Activated T-cell treated with anti-CD3 and anti-CD28 coated beads, Interleukin-2, amount 50 U/mL, for 1 hour (primary cell): ENCODE results near the gene LNX1.

Experiments
- DNase-seq: peaks from one replicate; pipeline ENCODE4 v3.0.0-alpha.2; 2020

LNX1 gene

DNA sequence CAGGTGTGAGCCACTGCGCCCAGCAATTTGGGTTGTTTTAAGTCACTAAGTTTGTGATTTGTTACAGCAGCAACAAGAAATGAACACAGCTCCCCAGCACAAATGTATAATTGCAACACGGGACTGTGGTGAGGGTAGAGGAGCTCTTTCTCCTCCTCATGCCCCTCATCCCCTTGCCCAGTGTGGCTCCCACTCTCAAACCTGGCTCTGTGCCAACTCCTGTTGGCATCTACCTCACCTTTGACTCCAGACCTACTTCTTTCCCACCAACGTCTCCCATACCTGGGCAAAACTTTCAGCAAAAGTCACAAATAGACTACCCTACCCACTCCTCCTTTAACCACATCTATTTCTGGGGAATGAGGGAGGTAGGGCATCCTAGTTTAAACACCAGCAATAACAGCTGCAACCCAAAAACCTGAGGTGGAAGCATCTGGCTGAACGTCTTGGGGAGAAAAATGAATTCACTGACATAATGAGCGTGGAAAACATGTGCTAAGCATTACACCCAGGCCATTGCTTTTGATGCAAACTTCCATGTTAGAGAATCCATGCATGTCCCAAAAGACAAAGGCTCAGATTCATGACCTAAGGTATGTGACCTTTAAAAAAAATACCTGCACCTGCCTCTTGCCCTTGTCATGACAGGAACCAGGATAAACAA is 19.2 kb downstream of the LNX1 start:
- no peak for DNase-seq

- no peak for DNase-seq
These were observed 27.5 kb downstream of the LNX1 start for GRCh38 chr4:53563824-53564223.

- DNase-seq: no peak
These were observed 28.9 kb downstream of the LNX1 start for GRCh38 chr4:53562409-53562808.

DNA sequence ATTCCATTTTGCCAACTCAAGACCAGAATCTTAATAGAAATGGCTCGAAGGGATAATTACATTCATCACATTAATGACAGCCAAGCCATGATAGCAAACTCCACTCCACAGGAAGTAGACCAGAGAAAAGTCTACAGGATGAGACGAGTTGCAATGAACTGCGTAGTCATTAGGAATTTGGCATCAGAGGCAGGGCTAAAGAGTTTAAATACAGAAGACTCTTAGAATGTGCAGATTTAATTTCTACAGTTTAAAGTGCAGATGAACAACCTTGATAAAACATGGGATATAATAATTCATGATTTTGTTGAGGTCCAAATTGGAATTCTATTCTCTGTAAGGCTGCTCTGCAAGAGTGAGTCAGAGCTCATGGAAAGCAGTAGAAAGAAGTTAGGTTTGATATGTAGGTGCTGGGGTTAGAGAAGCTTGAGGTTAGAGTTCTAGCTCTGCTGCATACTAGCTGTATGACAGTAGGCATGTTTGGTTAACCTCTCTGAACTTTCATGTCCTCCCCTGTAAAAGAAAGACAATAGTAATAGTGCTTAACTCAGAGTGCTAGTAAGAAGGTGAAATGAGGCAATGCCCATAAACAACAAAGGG is 32.2 kb downstream of the LNX1 start:
- DNase-seq: no peak

- no peak for DNase-seq
These were observed 33.1 kb downstream of the LNX1 start for GRCh38 chr4:53558065-53558801.

GRCh38 chr4:53557669-53558064 is 33.6 kb downstream of the LNX1 start:
- DNase-seq: no peak

- no peak for DNase-seq
These were observed 34.6 kb downstream of the LNX1 start for GRCh38 chr4:53556651-53557050.

GRCh38 chr4:53553486-53554210 is 37.6 kb downstream of the LNX1 start:
- no peak for DNase-seq

DNA sequence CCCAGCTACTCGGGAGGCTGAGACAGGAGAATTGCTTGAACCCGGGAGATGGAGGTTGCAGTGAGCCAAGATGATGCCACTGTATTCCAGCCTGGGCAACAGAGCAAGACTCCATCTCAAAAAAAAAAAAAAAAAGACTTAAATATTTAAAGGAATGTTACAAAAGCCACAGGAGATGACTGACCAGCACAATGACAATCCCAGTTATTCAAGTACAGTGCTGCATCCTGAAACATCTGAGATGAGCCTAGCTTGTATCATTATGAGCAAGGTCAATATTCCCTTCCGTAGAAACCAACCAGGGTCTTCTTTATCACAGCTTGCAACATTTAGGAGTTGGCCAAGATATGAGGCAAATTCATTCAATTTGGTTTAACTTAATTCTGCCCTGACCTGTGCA is 38.6 kb downstream of the LNX1 start:
- DNase-seq: no peak

DNA sequence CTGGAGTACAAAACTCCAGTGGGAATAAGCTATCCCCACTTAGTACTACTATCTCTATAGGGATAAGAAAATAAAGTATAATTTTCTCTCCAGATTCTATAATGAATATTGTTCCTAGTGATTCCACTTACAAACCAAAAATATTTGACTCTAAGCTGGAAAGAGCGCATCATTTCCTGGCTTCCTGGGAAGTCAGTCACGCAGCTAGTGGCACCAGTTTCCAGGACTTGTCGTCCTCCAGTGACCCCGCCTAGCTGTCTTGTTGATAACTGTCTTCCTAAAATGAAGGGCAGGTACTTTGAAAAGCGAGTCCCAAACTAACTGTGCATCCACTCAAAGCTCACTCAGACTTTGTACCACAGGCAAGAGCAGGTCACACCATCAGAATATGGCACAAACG is 39.3 kb downstream of the LNX1 start:
- DNase-seq: no peak

DNA sequence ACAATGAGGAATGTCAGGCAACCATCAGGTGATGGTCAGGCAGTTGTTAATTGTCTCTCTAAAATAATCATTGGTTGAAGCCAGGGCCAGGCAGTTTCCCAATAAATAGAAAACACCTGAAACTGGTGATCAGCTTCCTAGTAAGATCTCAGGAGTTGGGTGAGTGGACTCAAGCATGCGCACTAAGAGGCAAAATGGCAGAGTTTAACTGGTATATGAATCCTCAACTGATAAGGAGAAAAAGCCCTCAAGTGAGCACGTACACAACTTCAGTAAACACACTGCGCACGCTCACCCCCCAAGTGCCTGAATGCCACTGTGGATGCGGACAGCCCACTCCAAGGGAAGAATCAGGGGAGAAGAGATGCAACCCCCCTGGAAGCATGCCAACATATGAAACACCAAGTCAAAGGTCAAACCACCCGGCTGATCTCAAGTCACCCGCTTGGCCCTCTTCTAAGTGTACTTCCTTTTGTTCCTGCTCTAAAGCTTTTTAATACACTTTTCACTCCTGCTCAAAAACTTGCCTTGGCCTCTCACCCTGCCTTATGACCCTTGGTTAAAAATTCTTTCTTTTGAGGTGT is 39.9 kb downstream of the LNX1 start:
- DNase-seq: no peak

- no peak for DNase-seq
These were observed 42.6 kb downstream of the LNX1 start for GRCh38 chr4:53548662-53549061.

DNA sequence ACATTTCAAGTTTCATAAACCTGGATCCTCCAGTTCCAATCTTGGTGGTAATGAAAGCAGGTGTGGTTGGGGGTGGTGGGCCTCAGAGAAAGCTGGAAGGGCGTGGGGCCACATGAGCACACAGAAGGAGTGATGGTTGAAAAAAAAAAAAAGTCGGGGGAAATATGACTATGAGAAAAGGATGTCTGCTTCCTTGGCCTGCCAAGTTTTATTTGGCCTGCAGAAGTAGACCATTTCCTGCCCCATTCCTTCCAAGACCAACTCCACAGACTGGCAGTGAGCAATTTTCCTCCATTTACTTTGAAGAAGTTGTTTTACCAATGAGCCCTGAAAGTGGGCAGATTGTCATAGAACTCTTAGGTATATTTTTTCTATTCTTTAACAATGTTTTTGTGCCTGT is 43.3 kb downstream of the LNX1 start:
- DNase-seq: no peak

DNA sequence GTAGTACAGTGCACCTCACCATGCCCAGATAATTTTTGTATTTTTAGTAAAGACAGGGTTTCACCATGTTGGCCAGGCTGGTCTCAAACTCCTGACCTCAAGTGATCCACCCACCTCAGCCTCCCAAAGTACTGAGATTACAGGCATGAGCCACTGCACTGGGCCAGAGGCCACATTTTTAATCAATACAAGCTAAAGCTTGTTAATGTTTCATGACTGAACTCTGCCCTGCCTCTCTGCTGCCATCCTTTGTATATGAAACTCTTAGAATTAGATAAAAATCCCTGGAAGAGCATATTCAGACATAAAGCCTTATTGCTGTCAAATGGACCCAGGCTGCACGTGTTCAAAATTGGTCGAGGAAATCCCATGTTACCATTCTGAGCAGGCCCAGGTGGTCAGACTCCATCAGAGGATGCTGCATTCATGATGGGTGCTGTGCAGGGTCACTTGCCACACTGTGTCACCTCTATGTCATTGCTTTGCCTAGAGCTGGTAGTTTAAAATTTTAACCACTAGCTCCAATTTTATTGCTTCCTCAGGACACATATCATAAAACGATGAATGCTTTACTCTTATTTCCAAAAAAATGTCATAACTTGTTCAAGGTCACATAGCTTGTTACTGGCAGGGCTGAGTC is 45.2 kb downstream of the LNX1 start:
- DNase-seq: no peak

DNA sequence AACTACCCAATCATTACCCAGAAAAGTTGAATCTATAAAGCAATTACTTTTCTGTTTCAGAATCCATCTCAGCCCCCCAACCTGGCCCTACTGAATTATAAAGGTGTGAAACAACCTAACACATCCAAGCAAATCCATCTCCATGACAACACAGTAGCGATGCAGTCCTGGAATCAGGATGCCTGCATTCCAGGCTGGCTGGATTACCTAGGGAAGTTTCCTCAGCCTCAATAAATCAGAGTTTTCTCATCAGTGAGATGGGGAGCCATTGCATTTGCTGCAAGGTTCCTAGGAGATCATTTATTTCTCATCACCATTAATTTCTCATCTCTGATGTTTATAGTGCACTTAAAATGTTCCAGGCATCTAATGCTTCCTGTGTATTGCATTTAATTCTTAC is 46.0 kb downstream of the LNX1 start:
- DNase-seq: no peak

- DNase-seq: no peak
These were observed 47.7 kb downstream of the LNX1 start for GRCh38 chr4:53543561-53543960.

- no peak for DNase-seq
These were observed 49.6 kb downstream of the LNX1 start for GRCh38 chr4:53541577-53542206.

DNA sequence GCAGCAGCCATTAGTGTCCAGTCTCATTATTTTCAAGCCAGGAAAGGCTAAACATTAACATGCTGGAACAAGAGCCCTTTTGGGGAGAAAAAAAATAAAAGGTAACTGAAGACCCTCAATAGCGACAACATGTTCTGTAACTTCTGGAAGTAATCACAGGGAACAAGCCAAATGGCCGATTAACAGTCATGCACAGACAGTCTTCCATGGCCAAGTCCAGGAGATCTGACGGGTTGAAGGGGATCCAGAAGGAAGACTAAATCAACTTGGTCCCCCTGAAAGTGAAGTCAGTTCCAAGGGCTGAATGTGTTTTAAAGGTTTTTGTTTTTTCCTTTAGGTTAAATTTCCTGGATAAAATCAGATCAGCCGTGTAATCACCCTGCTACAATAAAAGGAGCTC is 52.5 kb downstream of the LNX1 start:
- DNase-seq: no peak

GRCh38 chr4:53537606-53538005 is 53.7 kb downstream of the LNX1 start:
- no peak for DNase-seq

DNA sequence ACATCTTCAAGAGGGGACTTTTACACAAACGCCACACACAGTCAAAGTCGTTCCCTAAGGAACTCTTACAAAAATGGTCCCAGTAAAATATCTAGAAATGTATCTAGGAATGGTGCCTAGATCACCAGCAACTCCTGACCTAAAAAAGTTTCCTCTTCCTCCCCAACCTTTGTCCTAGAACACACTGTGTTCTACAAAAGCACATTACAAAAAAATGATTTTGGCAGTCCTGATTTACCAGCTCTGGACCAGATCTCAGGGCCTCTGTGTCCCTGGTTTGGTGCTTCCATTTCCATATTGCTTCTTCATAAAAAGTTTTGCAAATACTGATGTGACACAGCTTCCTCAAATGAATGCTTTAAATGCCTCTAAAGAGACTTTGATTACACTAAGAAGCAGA is 55.0 kb downstream of the LNX1 start:
- no peak for DNase-seq

DNA sequence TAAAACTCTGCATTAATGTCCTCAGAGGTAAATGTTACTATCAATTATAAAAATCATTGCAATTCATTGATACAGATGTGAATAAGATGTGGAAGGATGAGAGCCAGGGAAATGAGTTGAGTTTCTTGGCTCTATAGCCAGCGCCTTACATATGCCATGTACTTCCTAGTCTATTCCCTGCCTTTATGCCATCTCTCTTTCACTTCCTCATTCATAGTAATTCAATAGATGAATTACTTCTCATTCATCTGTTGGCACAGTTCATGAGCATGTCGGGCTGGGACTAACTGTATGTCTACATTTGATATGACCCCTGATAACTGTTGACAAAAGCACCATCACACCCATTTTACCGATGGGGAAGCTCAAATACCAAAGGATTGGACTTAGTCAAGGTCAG is 55.7 kb downstream of the LNX1 start:
- no peak for DNase-seq

GRCh38 chr4:53534684-53535083 is 56.6 kb downstream of the LNX1 start:
- no peak for DNase-seq
